Measurements from ENCODE around the gene CAPN14. TPM values are rescaled to one million over a fixed set of nuclear protein-coding genes. Genes with fewer than 3 reads are reported as not detected.
A peak's percentile ranks its signal among the peaks of the same experiment; 100 is the strongest.

CAPN14 gene
- total RNA-seq, 4 donors from 2014 or later = 0.83 TPM; not detected in 3

GRCh38 chr2:31237348-31238017 is 20.2 kb upstream of the CAPN14 start:
- H3K36me3 ChIP-seq = no peaks in the 10 kb centered on the region
- H3K4me3 ChIP-seq = no peak overlapping the region
- H3K27me3 ChIP-seq = no peaks in the 10 kb centered on the region
- no peak for TF ChIP-seq CTCF (IDR thresholded peaks at IDR 0.05)
- no peak for TF ChIP-seq POLR2A (IDR thresholded peaks at IDR 0.05)
- DNase-seq = no peak
- H3K27ac ChIP-seq = no peak overlapping the region
- H3K9me3 ChIP-seq = no peaks in the 10 kb centered on the region
- H3K4me1 ChIP-seq = peaks cover 0 to 7% (median 4%) of the 10 kb centered on the region in 4 donors

GRCh38 chr2:31236433-31237205 is 19.3 kb upstream of the CAPN14 start:
- DNase-seq = no peak
- H3K4me1 ChIP-seq = peaks cover 0 to 7% (median 4%) of the 10 kb centered on the region in 4 donors
- TF ChIP-seq POLR2A (IDR thresholded peaks at IDR 0.05) (no peak), CTCF (IDR thresholded peaks at IDR 0.05) (no peak)
- no peaks in the 10 kb centered on the region for H3K27me3 ChIP-seq
- no peaks in the 10 kb centered on the region for H3K9me3 ChIP-seq
- no peak overlapping the region for H3K4me3 ChIP-seq
- H3K27ac ChIP-seq = peak overlapping the region in 1 of 4 donors; percentile 25
- H3K36me3 ChIP-seq = no peaks in the 10 kb centered on the region

- Histone ChIP-seq H3K36me3 (no peaks in the 10 kb centered on the region), H3K4me1 (peaks cover 0 to 7% (median 4%) of the 10 kb centered on the region in 4 donors), H3K27ac (no peak overlapping the region), H3K27me3 (no peaks in the 10 kb centered on the region), H3K9me3 (no peaks in the 10 kb centered on the region), H3K4me3 (no peak overlapping the region)
- no peak for DNase-seq
- TF ChIP-seq POLR2A (IDR thresholded peaks at IDR 0.05) = no peak
Observed at GRCh38 chr2:31235504-31235902, 18.2 kb upstream of the CAPN14 start.

GRCh38 chr2:31234683-31235503 is 17.6 kb upstream of the CAPN14 start:
- H3K4me1 ChIP-seq = peaks cover 0 to 7% (median 4%) of the 10 kb centered on the region in 4 donors
- TF ChIP-seq POLR2A (IDR thresholded peaks at IDR 0.05) = no peak
- no peak for TF ChIP-seq CTCF (IDR thresholded peaks at IDR 0.05)
- no peaks in the 10 kb centered on the region for H3K9me3 ChIP-seq
- peak overlapping the region; percentile 61 to 72 (median 62) for H3K4me3 ChIP-seq
- DNase-seq = no peak
- H3K36me3 ChIP-seq = no peaks in the 10 kb centered on the region
- H3K27ac ChIP-seq = peak overlapping the region; percentile 1 to 71 (median 48)
- no peaks in the 10 kb centered on the region for H3K27me3 ChIP-seq

- H3K36me3 ChIP-seq = no peaks in the 10 kb centered on the region
- DNase-seq = peak; percentile 78 to 95 (median 90)
- H3K9me3 ChIP-seq = no peaks in the 10 kb centered on the region
- H3K27ac ChIP-seq = peak within 1 kb of the TSS; percentile 1 to 71 (median 48)
- H3K27me3 ChIP-seq = no peaks in the 10 kb centered on the region
- peak within 1 kb of the TSS; percentile 61 to 72 (median 62) for H3K4me3 ChIP-seq
- peaks cover 0 to 7% (median 4%) of the 10 kb centered on the region in 4 donors for H3K4me1 ChIP-seq
- TF ChIP-seq CTCF (IDR thresholded peaks at IDR 0.05) (peak in 5 of 6 experiments; percentile 14 to 52 (median 47)), POLR2A (IDR thresholded peaks at IDR 0.05) (no peak)
Observed at GRCh38 chr2:31233741-31234682, 16.7 kb upstream of the CAPN14 start, which contains the start of gene EHD3. Gene EHD3 (plus strand): TSS chr2:31234152. CDS start chr2:31234622, 470 bp downstream.
